ENCODE data around the gene BLM.
"Not testable (repeated sequence)": the region's sequence is repeated elsewhere in the genome, so short reads cannot be mapped to it uniquely, and the experiment has no call there.

Gene BLM

GRCh38 chr15:90716976-90717821 lies at the start of gene BLM:
Gene BLM, plus strand, starts transcription at chr15:90717346. Its CDS starts 30,047 bp downstream, at chr15:90747393.
- H3K9ac ChIP-seq: peak within 1 kb of the TSS; percentile 84; the same call in 1 of the 2 replicates
- H3K4me3 ChIP-seq (IDR thresholded peaks at IDR 0.05; ENCODE audit: insufficient read depth, low read depth, low read length): no peak within 1 kb of the TSS
- H4K20me1 ChIP-seq (ENCODE audit: insufficient read depth): no peaks in the 10 kb centered on the region
- peak within 1 kb of the TSS; percentile 87 for H3K27ac ChIP-seq
- no peaks in the 10 kb centered on the region for H3K36me3 ChIP-seq (ENCODE audit: insufficient read depth)
- 0 out of 2 replicates have a peak, but pooled peaks have one; percentile 20 for TF ChIP-seq CTCF (conservative IDR thresholded peaks at IDR 0.05; ENCODE audit: low read depth, low read length)
- H3K4me2 ChIP-seq: peak within 1 kb of the TSS; percentile 78
- peaks cover 36% of the 10 kb centered on the region for H3K79me2 ChIP-seq (ENCODE audit: insufficient read depth, low read depth)
- no peaks in the 10 kb centered on the region for H3K27me3 ChIP-seq (ENCODE audit: insufficient read depth, low read depth)
- H3K4me1 ChIP-seq (ENCODE audit: low read depth, poor library complexity, severe bottlenecking): peaks cover 40% of the 10 kb centered on the region
- H2AFZ ChIP-seq (ENCODE audit: low read depth): peak within 1 kb of the TSS; percentile 64

DNA sequence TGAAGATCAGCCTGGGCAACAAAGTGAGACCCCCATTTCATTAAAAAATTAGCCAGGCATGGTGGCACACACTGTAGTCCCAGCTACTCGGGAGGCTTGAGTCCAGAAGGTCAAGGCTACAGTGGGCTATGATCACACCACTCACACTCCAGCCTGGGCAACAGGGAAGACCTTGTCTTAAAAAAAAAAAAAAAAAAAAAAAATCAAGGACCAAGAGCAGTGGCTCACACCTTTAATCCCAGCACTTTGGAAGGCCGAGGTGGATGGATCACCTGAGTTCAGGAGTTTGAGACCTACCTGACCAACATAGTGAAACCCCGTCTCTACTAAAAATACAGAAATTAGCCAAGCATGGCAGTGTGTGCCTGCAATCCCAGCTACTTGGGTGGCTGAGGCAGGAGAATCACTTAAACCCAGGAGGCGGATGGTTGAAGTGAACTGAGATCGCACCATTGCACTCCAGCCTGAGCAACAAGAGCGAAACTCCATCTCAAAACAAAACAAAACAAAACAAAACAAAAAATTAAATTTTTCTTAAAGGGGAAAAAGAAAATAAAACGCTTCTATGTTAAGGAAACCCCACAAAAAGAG lies 49.3 kb upstream of the BLM start:
- not testable (repeated sequence) for H3K27ac ChIP-seq; H3K4me3 ChIP-seq (IDR thresholded peaks at IDR 0.05; ENCODE audit: insufficient read depth, low read depth, low read length); H3K4me2 ChIP-seq; H2AFZ ChIP-seq (ENCODE audit: low read depth); H3K36me3 ChIP-seq (ENCODE audit: insufficient read depth); H3K79me2 ChIP-seq (ENCODE audit: insufficient read depth, low read depth); H3K9ac ChIP-seq; H4K20me1 ChIP-seq (ENCODE audit: insufficient read depth); H3K27me3 ChIP-seq (ENCODE audit: insufficient read depth, low read depth)
- peaks cover 26% of the 10 kb centered on the region for H3K4me1 ChIP-seq (ENCODE audit: low read depth, poor library complexity, severe bottlenecking)

DNA sequence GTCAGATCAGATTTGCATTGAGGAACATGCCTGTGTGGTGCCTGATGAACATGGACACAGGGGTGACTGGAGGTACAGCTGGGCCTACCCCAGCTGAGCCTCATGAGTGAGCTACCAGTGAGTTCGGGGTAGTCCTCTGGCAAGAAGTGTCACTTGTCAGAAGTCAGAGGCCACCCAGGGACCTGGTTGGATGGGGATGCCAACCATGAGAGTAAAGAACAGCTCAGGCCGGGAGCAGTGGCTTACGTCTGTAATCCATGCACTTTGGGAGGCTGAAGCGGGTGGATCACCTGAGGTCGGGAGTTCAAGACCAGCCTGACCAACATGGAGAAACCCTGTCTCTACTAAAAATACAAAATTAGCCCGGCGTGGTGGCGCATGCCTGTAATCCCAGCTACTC lies 46.5 kb upstream of the BLM start:
- not testable (repeated sequence) for H3K79me2 ChIP-seq (ENCODE audit: insufficient read depth, low read depth); H2AFZ ChIP-seq (ENCODE audit: low read depth); H3K4me2 ChIP-seq; H3K36me3 ChIP-seq (ENCODE audit: insufficient read depth); H3K4me3 ChIP-seq (IDR thresholded peaks at IDR 0.05; ENCODE audit: insufficient read depth, low read depth, low read length); H4K20me1 ChIP-seq (ENCODE audit: insufficient read depth); H3K9ac ChIP-seq; H3K27me3 ChIP-seq (ENCODE audit: insufficient read depth, low read depth); H3K4me1 ChIP-seq (ENCODE audit: low read depth, poor library complexity, severe bottlenecking); H3K27ac ChIP-seq

DNA sequence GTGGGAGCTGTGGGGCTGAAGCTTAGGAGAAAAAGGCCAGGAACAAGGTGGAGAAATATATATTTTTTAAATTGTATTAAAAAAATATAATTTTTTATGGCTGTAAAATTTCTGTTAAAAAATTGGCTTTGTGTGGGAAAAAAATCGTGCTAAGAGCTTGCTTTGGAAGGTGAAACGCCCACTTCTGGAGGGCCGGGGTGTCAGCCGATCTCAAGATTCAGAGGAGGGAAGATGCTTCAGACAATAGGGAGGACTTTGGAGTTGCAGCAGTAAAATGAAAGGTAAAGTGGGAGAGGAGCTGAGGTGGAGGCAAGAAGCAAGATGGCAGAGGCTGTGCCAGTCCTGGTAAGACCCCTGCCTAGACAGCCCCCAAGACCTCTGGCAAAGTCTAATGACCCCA lies 45.9 kb upstream of the BLM start:
- no peaks in the 10 kb centered on the region for H3K79me2 ChIP-seq (ENCODE audit: insufficient read depth, low read depth)
- no peak for TF ChIP-seq CTCF (conservative IDR thresholded peaks at IDR 0.05; ENCODE audit: low read depth, low read length)
- peaks cover 2% of the 10 kb centered on the region for H3K4me1 ChIP-seq (ENCODE audit: low read depth, poor library complexity, severe bottlenecking)
- H4K20me1 ChIP-seq (ENCODE audit: insufficient read depth): no peaks in the 10 kb centered on the region
- no peak overlapping the region for H3K4me3 ChIP-seq (IDR thresholded peaks at IDR 0.05; ENCODE audit: insufficient read depth, low read depth, low read length)
- H2AFZ ChIP-seq (ENCODE audit: low read depth): no peak overlapping the region
- H3K27ac ChIP-seq: no peak overlapping the region
- H3K36me3 ChIP-seq (ENCODE audit: insufficient read depth): no peaks in the 10 kb centered on the region
- H3K9ac ChIP-seq: no peak overlapping the region
- H3K4me2 ChIP-seq: no peak overlapping the region
- no peaks in the 10 kb centered on the region for H3K27me3 ChIP-seq (ENCODE audit: insufficient read depth, low read depth)

- not testable (repeated sequence) for H4K20me1 ChIP-seq (ENCODE audit: insufficient read depth); H3K4me3 ChIP-seq (IDR thresholded peaks at IDR 0.05; ENCODE audit: insufficient read depth, low read depth, low read length); H2AFZ ChIP-seq (ENCODE audit: low read depth); H3K4me2 ChIP-seq; H3K79me2 ChIP-seq (ENCODE audit: insufficient read depth, low read depth); H3K36me3 ChIP-seq (ENCODE audit: insufficient read depth); H3K27ac ChIP-seq; H3K9ac ChIP-seq; H3K27me3 ChIP-seq (ENCODE audit: insufficient read depth, low read depth)
- peaks cover 14% of the 10 kb centered on the region for H3K4me1 ChIP-seq (ENCODE audit: low read depth, poor library complexity, severe bottlenecking)
Measured at GRCh38 chr15:90673357-90673756, 43.8 kb upstream of the BLM start.
